ENCODE measurements around the gene WNT5B. TPM values are rescaled to one million over a fixed set of nuclear protein-coding genes. Genes with fewer than 3 reads are reported as not detected.

WNT5B gene
- total and polyA plus RNA-seq, 2 of the 4 experiments (the other 2 are of a cell fraction): 83.7 to 102 TPM

GRCh38 chr12:1638203-1638602 is 9.2 kb downstream of the WNT5B start (continued):
- no peak for TF ChIP-seq USF2 (IDR thresholded peaks at IDR 0.05; ENCODE audit: low read depth, low read length)
- no peak for TF ChIP-seq CEBPB (IDR thresholded peaks at IDR 0.05; ENCODE audit: low read depth, low read length)

- Histone ChIP-seq H4K91ac (ENCODE audit: insufficient read depth, low read depth, low read length) (no peak overlapping the region), H3K23ac (ENCODE audit: low read depth, low read length) (no peak overlapping the region), H3K18ac (ENCODE audit: low read depth, low read length) (no peak overlapping the region), H4K20me1 (ENCODE audit: insufficient read depth, low read length) (peaks cover 19% of the 10 kb centered on the region), H3K4me3 (ENCODE audit: insufficient read depth, low read depth, low read length) (no peak overlapping the region), H3K27me3 (ENCODE audit: control insufficient read depth, insufficient read depth, low read length) (no peaks in the 10 kb centered on the region), H4K8ac (ENCODE audit: low read depth in 2 of 2, low read length in 2 of 2) (no peak overlapping the region), H2BK15ac (ENCODE audit: low read depth, low read length) (no peak overlapping the region), H3K9ac (ENCODE audit: low read depth, low read length) (no peak overlapping the region), H2BK20ac (ENCODE audit: low read depth, low read length) (no peak overlapping the region), H2BK120ac (ENCODE audit: low read depth, low read length) (no peak overlapping the region), H3K4me1 (ENCODE audit: control insufficient read depth, insufficient read depth, low read length) (peaks cover 6% of the 10 kb centered on the region), H3K56ac (ENCODE audit: extremely low read depth, insufficient read depth, low read length) (no peak overlapping the region), H2AFZ (replicated peaks; ENCODE audit: low read length, poor library complexity) (no peak overlapping the region), H3K79me1 (ENCODE audit: low read depth in 1 of 2, low read length in 2 of 2) (peaks cover 14 to 63% of the 10 kb centered on the region in 2 experiments; a peak in 3 of 4 replicates), H2BK5ac (ENCODE audit: low read depth, low read length, poor library complexity, severe bottlenecking) (no peak overlapping the region), H3K4ac (ENCODE audit: low read depth, low read length) (no peak overlapping the region), H3K9me1 (ENCODE audit: insufficient read depth, low read length) (peaks cover 5% of the 10 kb centered on the region), H3K9me3 (ENCODE audit: control insufficient read depth, insufficient read depth, low read length) (no peaks in the 10 kb centered on the region), H4K5ac (ENCODE audit: low read depth, low read length) (no peak overlapping the region), H2AK9ac (replicated peaks; ENCODE audit: low read depth, low read length, poor library complexity) (no peak overlapping the region), H2AK5ac (ENCODE audit: low read depth, low read length) (no peak overlapping the region), H3K4me2 (ENCODE audit: low read depth, low read length) (no peak overlapping the region), H3K14ac (replicated peaks; ENCODE audit: low read depth, low read length) (no peak overlapping the region), H3K27ac (ENCODE audit: insufficient read depth, low read length) (no peak overlapping the region), H3K36me3 (ENCODE audit: control insufficient read depth, insufficient read depth, low read length) (peaks cover 6% of the 10 kb centered on the region)
- BruUV-seq (replicated peaks): no TSS peak
- CTCF ChIA-PET: no interaction called here
- TF ChIP-seq MAFK (IDR thresholded peaks at IDR 0.05; ENCODE audit: low read depth, low read length) (no peak), BHLHE40 (IDR thresholded peaks at IDR 0.05; ENCODE audit: low read depth, low read length) (no peak), POLR2A (IDR thresholded peaks at IDR 0.05; ENCODE audit: low read depth, low read length) (no peak), MAZ (IDR thresholded peaks at IDR 0.05; ENCODE audit: borderline replicate concordance, low read depth, low read length) (no peak), USF2 (IDR thresholded peaks at IDR 0.05; ENCODE audit: low read depth, low read length) (no peak), CTCF (conservative IDR thresholded peaks at IDR 0.05; ENCODE audit: low read depth, low read length) (no peak), CEBPB (IDR thresholded peaks at IDR 0.05; ENCODE audit: low read depth, low read length) (no peak), RFX5 (IDR thresholded peaks at IDR 0.05; ENCODE audit: low read depth, low read length) (no peak), RAD21 (IDR thresholded peaks at IDR 0.05; ENCODE audit: low read length) (no peak), SMC3 (IDR thresholded peaks at IDR 0.05; ENCODE audit: low read depth, low read length) (no peak), CHD1 (IDR thresholded peaks at IDR 0.05; ENCODE audit: low read depth, low read length) (no peak)
- POLR2A ChIA-PET (ENCODE audit: unreplicated experiment): no interaction called here
- dilution Hi-C loops (cut with HindIII; ENCODE audit: low sequenced_read_pairs, unreplicated experiment) (no loop called here), in situ Hi-C loops (cut with MboI; ENCODE audit: low sequenced_read_pairs) (no loop called here), intact Hi-C loops (cut with micrococcal nuclease) (no loop called here)
- ATAC-seq (ENCODE audit: low read depth) (no peak), DNase-seq (no peak)
- 88% methylated on average over 29 of the region's 40 CpGs; no CpG with 5 or more reads in 1 of the 2 experiments for WGBS, 2 experiments (ENCODE audit: extremely low coverage in 2 of 2, insufficient read length in 1 of 2)
These were observed 10.5 kb downstream of the WNT5B start for GRCh38 chr12:1639538-1639937.
